D341Med (cell line): ENCODE data around the gene CDCP2.
"Not testable (repeated sequence)": the region's sequence is repeated elsewhere in the genome, so short reads cannot be mapped to it uniquely, and the experiment has no call there.

Experiments used
- DNase-seq: peaks from one replicate; pipeline ENCODE4 v3.0.0; 2012; ENCODE audit warnings: low spot score

CDCP2 gene

DNA sequence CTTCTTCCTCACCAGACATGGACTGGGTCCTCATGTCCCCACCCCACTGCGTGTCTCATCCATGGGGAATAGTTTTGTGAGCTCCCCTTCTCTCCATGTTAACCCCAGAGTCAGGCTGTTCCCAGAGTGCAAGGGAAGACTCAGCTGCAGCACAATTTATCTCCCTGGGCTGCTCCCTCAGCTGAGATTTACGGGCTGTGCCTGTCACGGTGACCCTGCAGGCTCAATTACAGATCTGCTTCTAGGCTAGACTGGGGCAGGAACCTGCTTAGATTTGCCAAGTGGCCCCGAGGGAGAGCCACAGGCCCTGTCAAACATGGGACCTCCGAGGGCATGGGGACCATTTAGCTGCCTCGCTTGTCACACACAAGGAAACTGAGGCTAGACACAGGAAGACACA is 37.8 kb downstream of the CDCP2 start:
- no peak for DNase-seq

DNA sequence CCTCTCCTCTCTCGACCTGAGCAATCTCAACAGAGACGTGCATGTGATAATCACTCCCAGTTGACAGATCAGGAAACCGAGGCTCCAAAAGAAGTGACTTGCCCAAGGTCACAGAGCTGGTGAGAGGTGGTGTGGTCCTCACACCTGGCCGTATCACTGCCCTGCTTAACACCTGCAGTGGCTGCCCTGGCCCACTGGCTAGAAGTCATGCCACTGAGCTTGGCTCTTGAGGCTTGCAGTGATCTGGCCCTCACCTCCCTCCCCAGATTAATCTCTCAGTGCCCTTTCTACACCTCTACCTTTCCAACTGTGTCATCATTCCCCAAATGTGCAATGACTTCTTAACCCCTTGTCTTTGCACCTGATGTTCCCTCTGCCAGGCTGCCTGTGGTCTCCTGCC is 38.8 kb downstream of the CDCP2 start:
- no peak for DNase-seq

DNA sequence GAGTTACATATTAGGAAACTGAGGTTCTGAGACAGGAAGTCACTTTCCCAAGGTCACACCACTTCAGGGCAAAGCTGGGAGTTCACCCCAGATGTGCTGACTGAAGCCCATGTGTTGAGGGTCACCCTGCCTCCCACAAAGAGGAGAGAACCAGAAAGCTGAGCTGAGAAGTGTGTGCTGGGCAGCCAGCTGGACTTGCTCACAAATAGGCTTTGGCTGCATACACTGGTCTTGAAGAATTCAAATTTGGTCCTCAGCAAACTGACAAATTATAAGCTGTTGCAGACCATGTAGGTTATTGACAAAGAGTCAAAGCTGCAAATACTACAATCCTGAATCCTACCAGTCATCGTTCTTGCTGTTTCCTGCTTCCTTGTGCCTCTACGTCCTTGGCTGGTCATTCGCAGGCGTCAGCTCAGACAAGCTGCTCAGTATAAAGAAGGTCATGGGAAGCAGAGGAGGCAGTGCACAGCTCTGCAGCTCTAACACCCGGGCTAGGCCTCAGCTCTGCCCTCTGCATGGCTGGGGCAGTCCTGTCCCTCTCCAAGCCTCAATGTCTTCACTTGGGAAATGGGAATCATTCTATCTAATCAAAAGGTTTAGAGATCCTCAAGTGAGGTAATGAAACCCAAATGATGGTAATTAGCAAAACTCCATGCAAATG is 40.0 kb downstream of the CDCP2 start:
- no peak for DNase-seq

DNA sequence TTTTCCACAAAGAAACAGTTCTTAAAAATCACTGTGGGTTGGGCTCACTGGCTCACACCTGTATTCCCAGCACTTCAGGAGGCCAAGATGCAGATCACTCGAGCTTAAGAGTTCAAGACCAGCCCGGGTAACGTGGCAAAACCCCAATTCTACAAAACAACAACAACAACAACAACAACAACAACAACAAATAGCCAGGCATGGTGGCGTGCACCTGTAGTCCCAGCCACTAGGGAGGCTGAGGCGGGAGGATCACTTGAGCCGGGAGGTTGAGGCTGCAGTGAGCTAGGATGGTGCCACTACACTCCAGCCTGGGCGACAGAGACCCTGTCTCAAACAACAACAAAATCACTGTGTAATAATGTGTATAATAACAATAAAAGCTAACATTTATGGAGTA is 40.8 kb downstream of the CDCP2 start:
- no peak for DNase-seq

DNA sequence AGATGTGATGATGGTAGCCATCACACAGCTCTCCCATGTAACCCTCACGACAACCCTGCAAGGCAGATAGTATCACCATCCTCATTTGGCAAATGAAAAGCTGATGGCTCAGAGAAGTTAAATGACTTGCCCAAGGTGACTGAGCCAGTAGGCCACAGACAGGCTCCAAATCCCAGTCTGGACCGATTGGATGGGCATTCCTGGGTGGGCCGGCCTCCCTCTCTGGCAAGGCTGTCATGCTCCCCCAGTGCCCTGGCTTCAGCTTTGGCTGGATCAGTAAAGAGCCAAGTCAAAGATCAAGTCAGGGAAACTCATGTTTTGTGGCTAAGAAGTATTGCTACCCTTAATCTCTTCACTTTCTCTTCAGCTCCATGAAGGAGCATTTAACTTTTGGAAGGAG is 41.2 kb downstream of the CDCP2 start:
- DNase-seq, result no peak

DNA sequence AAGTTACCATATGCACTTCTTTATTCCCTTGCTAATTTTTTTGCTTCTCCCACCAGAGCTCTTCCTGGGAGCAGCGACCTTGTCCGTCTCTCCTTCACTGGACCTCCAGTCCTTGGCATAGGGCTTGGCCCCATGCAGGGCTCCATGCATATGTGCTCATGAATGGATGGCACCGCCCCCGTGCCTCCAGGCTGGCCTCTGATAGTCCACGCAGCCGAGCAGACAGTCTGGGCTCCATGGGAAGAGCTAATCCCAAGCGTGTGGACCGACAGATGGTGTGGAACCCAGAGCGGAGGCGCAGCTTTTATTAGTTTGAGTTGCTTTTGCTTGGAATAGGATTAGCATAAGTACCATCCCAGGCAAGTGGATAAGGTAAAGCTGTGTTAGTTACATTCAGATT is 41.8 kb downstream of the CDCP2 start:
- DNase-seq, result peak; percentile 92

DNA sequence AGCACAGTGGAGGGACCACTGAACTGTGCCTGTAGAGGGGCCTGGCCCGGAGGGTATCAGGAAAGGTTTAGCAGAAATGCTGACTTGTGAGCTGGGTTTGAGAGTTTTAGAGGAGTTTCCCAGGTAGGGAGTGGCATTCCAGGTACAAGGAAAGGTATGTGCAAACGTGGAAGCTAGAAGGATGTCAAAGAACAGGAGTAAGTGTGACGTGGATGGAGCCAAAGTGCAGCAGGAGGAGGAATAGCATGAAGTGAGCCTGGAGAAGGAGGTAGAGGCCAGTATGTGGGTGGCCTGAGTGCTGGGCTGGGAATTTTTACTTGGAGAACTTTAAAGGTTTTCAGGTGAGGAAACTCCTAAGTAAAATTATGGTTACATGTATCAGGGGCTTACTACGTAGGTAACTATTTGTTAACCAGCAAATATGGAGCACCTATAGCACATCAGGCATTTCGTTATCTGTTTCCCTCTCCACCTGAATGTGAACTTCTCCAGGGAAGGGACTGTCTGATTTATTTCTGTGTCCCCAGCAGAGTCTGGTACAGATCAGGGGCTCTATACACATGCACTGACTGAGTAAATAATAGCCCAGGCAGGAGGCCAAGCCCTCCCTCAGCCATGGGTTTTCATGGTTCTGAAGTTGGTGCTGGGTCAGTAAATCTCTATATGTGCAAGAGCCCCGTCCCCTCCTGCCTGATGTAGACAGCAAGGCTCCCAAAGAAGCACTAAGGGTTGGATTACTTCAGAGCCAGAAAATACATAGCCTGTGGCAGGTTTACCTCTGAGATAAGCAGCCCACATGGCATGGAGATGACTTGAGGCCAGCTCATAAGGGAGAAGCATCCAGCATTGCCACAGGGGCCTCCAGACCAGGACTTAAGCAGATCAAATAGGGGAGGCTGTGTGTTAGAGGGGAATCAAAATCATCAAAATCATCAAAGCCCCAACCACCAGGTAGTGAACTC is 43.4 kb downstream of the CDCP2 start:
- no peak for DNase-seq

DNA sequence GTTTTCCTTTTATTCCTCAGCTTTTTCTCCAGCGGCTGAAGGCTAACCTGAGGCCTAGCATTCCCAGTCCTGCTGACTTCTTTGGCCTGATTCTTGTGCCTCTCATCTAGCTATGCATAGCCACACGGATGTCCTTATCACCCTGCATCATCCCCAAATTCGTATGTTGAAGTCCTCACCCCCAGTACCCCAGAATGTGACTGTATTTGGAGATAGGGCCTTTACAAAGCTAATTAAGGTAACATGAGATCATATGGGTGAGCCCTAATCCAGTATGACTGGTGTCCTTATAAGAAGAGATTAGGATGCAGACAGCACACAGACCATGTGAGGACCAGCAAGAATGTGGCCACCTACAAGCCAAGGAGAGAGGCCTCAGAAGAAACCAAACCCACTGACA is 44.6 kb downstream of the CDCP2 start:
- DNase-seq, result no peak

DNA sequence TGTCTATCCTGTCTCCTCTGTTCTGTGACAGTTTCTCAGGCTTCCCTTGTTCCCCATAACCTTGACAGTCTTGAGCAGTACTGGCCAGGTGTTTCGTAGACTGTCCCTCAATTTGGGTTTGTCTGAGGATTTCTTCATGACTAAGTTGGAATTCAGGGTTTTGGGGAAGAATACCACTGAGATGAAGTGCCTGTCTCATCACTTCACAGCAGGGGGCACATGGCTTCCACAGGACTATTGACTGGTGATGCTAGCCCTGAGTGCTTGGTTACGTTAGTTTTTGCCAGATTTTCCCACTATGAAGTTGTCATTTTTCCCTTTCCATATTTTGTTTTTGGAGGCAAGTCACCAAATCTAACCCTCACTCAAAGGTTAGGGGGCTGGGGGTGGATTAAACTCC is 45.7 kb downstream of the CDCP2 start:
- no peak for DNase-seq

DNA sequence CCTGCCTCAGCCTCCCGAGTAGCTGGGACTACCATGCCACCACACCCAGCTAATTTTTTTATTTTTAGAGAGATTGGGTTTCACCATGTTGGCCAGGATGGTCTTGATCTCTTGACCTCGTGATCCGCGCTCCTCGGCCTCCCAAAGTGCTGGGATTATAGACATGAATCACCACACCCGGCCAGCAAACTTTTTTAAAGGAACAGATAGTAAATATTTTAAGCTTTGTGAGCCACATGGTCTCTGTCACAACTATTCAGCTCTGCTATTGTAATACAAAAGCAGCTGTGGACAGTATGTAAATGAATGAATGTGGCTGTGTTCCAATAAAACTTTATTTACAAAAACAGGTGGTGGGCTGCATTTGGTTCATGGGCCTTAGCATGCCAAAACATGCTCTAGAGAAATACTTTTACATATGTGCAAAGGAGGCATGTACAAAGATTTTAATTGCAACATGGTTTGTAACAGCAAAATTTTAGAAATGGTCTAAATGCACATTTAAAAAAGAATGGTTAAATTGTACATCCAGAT is 47.0 kb downstream of the CDCP2 start:
- no peak for DNase-seq

DNA sequence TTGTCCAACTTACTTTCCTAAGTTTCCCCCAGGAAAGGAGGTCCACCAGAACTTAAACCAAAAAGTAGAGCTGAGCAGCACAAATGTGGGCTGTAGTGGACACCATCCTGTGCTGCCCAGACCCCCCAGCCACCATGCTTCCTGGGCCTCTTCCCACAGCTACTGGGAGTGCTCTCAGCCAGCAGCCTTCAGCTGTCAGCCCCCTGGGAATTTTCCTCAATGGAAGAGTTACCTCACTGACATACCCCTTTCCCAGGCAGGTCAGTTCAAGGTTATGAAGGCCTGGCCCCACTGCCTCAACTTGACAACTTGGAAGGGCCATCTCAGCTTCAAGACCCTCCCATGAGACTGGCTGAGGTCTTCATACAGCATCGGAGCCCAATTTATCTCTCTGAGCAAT is 47.7 kb downstream of the CDCP2 start:
- DNase-seq, result no peak

DNA sequence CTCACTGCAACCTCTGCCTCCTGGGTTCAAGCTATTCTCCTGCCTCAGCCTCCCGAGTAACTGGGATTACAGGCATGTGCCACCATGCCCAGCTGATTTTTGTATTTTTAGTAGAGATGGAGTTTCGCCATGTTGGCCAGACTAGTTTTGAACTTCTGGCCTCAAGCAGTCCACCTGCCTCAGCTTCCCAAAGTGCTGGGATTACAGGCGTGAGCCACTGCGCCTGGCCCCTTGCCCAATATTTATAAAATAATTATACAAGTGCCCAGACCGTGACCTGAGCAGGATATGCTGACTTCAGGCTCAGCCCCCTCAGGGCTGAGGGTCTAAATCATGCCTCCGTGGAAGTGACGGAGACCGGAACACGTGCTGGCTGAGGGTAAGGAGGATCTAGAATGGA is 48.2 kb downstream of the CDCP2 start:
- not testable (repeated sequence) for DNase-seq

DNA sequence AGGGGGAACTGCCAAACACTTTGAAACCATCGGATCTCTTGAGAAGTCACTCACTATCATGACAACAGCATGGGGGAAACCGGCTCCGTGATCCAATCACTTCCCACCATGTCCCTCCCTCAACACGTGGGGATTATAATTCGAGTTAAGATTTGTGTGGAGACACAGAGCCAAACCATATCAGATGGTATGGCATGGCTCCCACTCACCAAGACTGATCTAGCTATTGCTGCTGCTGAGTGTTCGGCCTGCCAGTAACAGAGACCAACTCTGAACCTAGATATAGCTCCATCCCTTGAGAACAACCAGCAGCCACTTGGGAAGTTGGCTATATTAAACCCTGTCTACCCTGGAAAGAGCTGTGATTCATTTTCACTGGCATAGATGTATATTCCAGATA is 49.4 kb downstream of the CDCP2 start:
- DNase-seq, result no peak

DNA sequence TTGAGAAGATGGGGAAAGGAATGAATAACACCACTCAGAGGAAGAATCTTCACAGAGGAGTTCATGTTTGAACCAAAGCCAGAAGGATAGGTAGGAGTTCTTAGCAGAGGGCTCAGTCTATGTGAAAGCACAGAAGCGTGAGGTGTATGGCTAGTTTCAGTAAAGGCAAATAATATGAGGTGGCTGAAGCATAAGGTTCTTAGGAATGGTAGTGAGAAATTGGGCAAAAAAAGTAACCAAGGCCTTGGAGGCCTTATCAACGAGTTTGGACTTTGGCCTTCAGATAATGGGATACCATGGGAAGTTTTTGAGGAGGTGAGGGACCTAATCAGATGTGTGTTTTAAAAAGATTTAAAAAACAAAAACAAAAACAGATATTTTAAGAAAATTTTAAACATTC is 52.3 kb downstream of the CDCP2 start:
- DNase-seq, result no peak

DNA sequence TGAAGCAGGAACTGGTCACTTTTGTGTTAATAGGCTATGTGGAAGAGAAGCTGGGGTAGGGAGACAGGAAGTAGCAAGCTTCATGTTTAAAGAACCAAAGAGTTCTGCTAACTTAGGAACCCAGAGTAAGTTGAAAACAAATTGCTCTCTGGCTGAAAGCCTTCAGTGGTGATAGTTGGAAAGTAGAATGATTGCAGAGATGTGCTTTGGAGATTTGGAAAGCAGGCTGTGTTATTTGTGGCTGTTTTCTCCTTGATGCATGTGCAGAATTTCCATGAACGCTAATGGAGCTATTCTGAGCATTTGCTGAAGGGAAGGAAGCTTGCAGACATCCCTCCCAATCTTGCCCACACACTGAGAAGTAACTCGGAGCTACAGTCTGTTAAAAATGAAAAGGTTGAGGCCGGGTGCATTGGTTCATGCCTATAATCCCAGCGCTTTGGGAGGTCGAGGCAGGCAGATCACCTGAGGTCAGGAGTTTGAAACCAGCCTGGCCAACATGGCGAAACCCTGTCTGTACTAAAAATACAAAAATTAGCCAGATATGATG is 53.7 kb downstream of the CDCP2 start:
- no peak for DNase-seq

DNA sequence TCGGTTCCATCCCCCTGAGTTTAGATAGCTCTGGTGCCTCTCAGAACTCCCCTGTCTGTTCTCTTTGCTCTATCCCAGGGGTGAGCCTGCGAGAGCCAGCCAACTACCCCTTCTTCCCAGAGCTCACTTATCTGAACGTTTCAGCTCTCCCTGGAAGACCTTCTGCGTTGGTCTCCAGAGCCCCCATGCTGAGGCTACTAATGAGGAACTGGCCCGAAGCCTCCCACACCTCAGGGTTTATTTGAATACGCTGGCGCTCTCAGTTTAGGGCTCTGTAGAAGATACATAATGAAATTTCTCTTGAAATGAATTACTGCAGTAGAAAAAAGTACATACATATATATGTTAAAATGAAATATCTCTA is 55.9 kb downstream of the CDCP2 start:
- no peak for DNase-seq

DNA sequence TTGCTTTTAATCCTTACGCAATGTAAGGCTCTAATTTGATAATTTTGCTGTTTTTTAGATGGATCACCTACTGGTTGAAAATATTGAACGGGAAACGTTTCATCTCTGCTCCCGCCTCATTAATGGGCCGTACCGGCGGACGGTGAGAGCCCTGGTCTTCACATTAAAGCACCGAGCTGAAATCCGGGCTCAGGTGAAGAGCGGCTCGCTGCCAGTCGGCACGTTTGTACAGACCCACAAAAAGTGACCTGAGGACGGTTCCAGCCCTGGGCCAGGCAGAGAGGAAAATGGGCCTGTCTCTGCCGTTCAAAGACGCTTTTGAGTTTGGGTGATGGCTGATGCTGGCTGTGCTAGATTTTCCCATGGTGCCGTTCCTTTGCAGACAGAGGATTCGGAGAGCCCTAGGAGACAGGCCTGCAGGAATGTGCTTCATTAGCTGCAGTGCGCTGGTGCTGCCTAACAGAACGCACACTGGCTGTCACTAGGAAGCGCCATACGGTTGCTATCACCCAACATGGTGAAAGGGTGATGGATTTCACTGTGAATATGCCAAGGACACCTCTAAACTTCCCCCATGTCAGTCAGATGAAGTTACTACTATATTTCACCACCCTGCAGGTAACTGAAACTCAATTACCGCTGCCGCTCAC is 56.4 kb downstream of the CDCP2 start:
- no peak for DNase-seq

DNA sequence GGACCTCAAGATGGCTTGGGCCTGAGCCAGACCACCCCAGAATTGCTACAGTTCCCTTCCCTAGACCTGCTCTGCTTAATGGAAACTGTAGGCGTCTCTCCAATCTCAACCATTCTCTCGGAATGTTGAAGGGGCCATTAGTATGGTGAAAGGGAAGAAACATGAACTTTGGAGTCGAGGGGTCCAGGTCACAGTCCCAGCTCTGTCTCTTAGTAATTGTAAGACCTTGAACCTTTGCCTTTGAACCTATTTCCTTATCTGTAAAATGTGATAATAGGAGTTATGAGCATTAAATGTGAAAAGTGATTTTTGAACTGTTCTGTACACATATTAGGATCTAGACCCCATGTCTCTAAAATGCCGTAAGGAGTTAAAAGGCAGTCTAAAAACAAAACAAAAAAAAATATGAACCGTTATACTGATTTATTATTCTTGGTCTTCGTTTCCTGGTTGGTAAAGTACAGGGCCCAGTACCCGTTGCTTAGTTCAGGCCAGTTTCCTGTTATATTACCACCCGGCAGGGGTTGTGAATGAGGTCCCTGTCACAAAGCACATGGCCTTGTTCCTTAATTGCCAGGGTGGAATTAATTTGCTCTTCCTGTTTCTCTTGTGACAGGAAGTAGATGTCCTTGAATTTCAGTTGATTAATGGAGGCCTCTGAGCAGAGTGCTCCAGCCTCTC is 57.1 kb downstream of the CDCP2 start:
- no peak for DNase-seq

DNA sequence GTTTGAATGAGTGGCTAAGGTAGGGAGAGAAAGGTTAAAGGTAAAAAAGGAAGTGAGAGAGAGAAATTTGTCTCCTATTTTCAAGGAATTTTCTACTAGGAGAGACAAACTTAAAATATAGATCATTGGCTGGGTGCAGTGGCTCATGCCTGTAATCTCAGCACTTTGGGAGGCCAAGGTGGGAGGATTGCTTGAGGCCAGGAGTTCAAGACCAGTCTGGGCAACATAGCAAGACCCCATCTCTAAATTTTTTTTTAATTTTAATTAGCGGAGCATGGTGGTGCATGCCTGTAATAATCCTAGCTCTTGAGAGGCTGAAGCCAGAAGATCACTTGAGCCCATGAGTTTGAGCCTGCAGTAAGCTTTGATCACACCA is 58.1 kb downstream of the CDCP2 start:
- not testable (repeated sequence) for DNase-seq

DNA sequence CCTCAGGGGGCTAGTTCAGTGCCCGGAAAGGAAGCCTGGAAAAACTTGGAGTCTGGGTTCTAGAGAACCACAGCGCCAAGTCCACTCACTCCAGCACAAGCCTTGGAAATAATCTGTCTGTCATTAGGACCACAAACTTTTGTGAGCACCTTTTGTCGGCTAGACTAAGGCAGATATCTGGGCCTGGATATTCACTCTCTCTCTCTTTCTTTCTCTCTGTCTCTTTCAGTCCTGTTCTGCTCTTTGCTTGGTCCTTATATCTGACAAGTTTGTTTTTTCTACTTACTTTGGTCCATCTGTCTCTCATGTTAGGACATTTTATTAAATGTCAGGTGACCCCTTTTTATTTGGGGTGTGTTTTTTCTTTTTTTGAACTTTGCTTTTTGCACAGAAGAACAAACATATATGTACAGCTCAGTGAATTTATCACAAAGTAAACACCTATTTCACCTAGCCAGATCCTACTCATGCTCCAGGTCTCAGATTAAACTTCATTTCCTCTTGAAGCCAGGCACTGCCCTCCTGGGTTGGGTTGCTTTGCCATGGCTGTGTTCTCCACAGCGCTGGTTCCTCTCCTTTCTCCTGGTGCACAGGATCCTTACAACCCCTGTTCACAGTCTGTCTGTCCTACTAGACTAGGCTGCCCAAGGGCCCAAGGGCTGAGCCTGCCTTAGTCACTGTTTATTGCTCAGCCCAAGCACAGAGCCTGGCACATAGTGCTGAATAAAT is 58.6 kb downstream of the CDCP2 start:
- DNase-seq, result no peak

DNA sequence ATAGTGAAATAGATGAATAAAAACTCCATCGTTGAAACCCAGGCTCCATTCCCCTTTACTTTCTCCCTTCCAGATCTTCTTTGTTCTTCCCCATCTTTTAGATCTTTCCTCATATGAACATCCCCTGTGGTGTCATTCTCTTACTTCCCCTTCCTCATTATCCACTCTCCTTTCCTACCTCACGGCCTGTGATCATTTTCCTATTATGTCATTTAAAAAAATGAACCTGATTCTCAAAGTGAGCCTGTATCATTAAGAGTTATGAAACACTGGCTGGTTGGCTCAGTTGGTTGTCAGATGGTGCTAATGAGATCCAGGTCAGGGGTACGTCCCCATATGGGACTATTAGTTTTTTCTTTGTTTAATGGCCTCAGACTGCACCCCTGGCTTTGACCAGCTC is 61.1 kb downstream of the CDCP2 start:
- DNase-seq, result no peak
